ENCODE data around the gene CDK5RAP1. TPM values are rescaled to one million over a fixed set of nuclear protein-coding genes. Genes with fewer than 3 reads are reported as not detected.

Gene CDK5RAP1, protein sequence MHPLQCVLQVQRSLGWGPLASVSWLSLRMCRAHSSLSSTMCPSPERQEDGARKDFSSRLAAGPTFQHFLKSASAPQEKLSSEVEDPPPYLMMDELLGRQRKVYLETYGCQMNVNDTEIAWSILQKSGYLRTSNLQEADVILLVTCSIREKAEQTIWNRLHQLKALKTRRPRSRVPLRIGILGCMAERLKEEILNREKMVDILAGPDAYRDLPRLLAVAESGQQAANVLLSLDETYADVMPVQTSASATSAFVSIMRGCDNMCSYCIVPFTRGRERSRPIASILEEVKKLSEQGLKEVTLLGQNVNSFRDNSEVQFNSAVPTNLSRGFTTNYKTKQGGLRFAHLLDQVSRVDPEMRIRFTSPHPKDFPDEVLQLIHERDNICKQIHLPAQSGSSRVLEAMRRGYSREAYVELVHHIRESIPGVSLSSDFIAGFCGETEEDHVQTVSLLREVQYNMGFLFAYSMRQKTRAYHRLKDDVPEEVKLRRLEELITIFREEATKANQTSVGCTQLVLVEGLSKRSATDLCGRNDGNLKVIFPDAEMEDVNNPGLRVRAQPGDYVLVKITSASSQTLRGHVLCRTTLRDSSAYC
- 35.5 TPM for polyA plus RNA-seq (2013, experiment 1 of 2)
- 30.5 TPM for polyA plus RNA-seq (2013, experiment 2 of 2)

DNA sequence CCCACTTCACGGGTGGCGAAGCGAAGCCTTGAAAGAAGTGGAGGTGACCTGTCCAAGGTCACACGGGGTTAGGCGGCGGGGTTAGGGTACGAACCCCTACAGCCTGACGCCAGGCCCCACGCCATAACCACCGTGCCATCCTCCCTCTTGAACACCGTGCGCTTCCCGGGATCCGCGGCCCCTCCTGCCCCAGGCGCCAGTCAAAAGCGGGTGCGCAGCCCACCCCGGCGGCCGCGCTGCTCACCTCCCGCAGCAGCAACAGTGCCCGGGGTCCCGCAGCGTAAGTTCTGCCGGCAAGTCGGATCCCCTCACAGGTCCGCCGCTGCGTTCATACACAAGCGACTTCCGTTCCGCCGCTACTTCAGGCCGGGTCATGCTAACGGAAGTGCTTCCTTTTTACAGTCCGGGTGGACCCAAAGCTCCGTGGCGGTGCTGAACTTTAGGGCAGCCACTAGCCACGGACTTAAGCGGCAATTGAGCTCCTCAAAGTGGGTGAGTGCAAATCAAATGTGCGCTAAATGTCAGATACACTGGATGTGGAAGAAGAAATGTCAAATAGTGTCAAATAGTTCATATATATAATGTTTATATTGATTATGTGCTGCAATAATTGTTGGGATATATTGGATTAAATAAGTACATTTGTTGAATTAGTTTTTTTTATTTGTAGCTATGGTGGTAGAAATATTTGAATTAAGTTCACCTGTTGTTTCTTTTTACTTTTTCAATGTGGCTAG is at the start of gene CDK5RAP1:
Gene CDK5RAP1, minus strand, starts transcription at position 336 of the 737 bp plus-strand sequence. CDS start 4,455 bp downstream, outside the sequence.
- Histone ChIP-seq H3K27ac (ENCODE audit: low read depth, low read length, severe bottlenecking) (no peak within 1 kb of the TSS), H3K4me1 (ENCODE audit: control insufficient read depth, insufficient read depth, low read length, poor library complexity, severe bottlenecking) (no peaks in the 10 kb centered on the region), H3K4me3 (ENCODE audit: extremely low read depth, insufficient read depth, low read length, poor library complexity, severe bottlenecking) (peak within 1 kb of the TSS; percentile 69), H3K9me3 (ENCODE audit: control insufficient read depth, low read length) (no peaks in the 10 kb centered on the region), H3K36me3 (ENCODE audit: control insufficient read depth, insufficient read depth, low read length) (peaks cover 10% of the 10 kb centered on the region)
- WGBS, 2 experiments (ENCODE audit: insufficient coverage in 2 of 2) = 0 to 1% methylated on average over 36 of the region's 43 CpGs

DNA sequence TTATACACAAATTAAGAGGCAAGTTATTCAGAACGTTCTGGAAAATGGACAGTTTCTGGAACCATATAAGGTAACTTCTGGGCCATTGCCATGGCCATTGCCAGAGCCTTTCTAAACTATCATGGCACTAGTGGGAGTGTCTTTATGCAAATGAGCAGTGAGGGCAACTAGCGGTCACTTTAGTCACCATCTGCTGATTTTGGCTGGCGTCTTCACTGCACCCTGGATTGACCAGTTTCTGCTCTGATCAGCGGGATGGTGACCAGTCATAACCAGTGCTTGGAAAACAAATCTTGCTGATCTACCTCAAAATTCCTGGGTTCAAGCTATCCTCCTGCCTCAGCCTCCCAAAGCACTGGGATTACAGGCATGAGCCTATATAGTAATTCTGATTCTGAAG is 49.5 kb upstream of the CDK5RAP1 start:
- Histone ChIP-seq H3K4me3 (ENCODE audit: extremely low read depth, insufficient read depth, low read length, poor library complexity, severe bottlenecking) (no peak overlapping the region), H3K4me1 (ENCODE audit: control insufficient read depth, insufficient read depth, low read length, poor library complexity, severe bottlenecking) (no peaks in the 10 kb centered on the region), H3K9me3 (ENCODE audit: control insufficient read depth, low read length) (peaks cover 3% of the 10 kb centered on the region), H3K36me3 (ENCODE audit: control insufficient read depth, insufficient read depth, low read length) (no peaks in the 10 kb centered on the region), H3K27ac (ENCODE audit: low read depth, low read length, severe bottlenecking) (no peak overlapping the region)
- WGBS, 2 experiments (ENCODE audit: insufficient coverage in 2 of 2) = 82 to 86% methylated on average over 3 to 4 of the region's 4 CpGs

DNA sequence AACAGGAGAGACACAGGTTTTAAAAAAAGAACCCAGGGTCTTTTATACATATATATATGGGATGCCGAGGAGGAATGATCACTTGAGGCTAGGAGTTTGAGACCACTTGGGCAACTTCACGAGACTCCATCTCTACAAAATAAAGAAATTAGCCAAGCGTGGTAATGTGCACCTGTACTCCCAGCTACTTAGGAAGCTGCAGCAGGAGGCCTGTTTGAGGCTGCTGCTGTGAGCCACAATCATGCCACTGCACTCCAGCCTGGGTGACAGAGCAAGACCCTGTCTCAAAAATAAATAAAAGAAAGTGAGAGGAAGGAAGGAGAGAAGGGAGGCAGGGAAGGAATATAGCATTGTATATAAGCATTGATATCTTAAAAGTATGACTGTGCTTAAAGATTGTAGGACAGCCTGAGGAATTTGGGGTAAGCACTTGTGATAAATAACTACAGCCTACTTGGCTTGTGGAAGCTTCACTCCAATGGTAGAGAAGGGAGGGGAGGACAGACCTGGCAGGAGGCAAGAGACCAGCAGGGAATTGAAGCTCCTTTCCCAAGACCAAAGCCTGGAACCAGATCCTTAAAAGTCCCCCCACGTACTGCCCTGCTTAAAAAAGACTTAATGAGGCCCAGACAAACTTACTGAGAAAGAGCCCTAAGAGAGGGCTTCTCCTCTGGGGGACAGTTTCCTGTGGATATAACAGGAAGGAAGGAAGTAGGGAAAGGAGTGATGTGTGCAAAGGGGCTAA is 44.7 kb upstream of the CDK5RAP1 start:
- WGBS, 2 experiments (ENCODE audit: insufficient coverage in 2 of 2) = 84 to 100% methylated on average over 2 to 3 of the region's 4 CpGs
- Histone ChIP-seq H3K36me3 (ENCODE audit: control insufficient read depth, insufficient read depth, low read length) (no peaks in the 10 kb centered on the region), H3K27ac (ENCODE audit: low read depth, low read length, severe bottlenecking) (no peak overlapping the region), H3K4me1 (ENCODE audit: control insufficient read depth, insufficient read depth, low read length, poor library complexity, severe bottlenecking) (peaks cover 6% of the 10 kb centered on the region), H3K9me3 (ENCODE audit: control insufficient read depth, low read length) (peaks cover 3% of the 10 kb centered on the region), H3K4me3 (ENCODE audit: extremely low read depth, insufficient read depth, low read length, poor library complexity, severe bottlenecking) (no peak overlapping the region)

DNA sequence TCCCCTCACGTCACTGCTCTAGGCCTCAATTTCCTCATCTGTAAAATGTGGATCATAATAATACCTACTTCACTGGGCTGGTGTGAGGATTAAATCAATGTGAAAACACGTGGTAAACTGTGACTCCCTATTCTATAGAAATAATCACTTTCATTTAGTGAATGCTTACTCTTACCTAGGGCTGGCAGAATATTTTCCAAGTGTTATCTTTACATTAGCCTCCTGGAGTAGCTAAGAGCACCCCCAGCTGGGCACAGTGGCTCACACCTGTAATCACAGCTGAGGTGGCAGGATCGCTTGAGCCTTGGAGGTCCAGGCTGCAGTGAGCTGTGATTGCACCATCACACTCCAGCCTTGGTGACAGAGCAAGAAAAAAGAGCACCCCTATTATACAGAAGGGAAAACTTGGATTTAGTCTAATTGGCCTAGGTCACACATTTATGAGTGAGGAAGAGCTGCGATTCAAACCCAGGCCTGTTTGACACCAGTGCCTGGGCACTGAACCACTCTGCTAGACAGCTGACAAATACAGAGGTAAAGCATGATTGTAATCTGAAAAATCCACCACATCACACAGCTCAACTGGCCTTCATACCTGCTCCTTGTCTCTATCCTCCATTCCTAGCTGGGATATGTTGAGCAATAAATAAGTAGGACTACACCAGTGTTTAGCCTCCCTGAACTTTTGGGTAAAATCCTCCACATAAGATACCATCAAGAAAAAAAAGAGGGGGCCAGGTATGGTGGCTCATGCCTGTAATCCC is 43.7 kb upstream of the CDK5RAP1 start:
- Histone ChIP-seq H3K27ac (ENCODE audit: low read depth, low read length, severe bottlenecking) (no peak overlapping the region), H3K9me3 (ENCODE audit: control insufficient read depth, low read length) (peaks cover 3% of the 10 kb centered on the region), H3K4me1 (ENCODE audit: control insufficient read depth, insufficient read depth, low read length, poor library complexity, severe bottlenecking) (peaks cover 6% of the 10 kb centered on the region), H3K4me3 (ENCODE audit: extremely low read depth, insufficient read depth, low read length, poor library complexity, severe bottlenecking) (peak overlapping the region; percentile 44), H3K36me3 (ENCODE audit: control insufficient read depth, insufficient read depth, low read length) (no peaks in the 10 kb centered on the region)
- whole genome bisulfite sequencing, 2 experiments (ENCODE audit: insufficient coverage in 2 of 2) = 63 to 75% methylated on average over 2 of the region's 4 CpGs

DNA sequence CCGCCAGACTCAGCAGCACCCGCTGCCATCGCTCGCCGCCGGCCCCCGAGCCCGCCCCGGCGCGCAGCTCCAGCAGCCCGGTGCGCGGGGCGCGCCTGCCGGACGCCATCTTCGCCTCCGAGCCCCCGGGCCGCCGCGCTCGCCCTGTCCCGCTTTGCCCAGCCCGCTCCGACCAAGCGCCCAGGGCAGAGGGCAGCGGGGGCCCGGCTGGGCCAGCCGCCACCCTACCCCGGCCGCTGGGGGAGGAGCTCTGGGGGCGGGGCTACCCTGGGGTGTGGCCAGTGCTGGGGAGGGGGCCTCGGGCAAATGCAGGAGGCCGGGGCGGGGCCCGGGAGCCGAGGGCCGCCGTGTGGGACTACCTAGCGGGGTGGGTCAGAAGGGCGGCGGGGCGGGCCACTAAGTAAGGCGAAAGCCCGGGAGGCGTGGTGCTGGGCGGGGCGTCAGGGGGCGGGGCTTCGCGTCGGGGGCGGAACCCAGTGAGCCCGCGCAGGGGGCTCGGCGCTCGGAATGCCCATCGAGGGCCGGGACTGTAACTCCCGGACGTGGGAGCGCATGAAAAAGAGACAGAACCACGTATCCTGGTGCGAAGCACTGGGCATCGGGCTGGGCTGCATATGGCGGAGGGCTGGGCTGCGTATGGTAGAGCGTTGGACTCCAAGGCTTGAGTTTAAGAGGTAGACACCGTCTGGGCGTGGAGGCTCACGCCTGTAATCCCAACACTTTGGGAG is 42.4 kb upstream of the CDK5RAP1 start, which contains the start of gene SNTA1:
Gene SNTA1, minus strand, starts transcription at position 252 of the 728 bp plus-strand sequence. Its CDS starts 143 bp downstream, at position 109.
- Histone ChIP-seq H3K36me3 (ENCODE audit: control insufficient read depth, insufficient read depth, low read length) (no peaks in the 10 kb centered on the region), H3K9me3 (ENCODE audit: control insufficient read depth, low read length) (peaks cover 3% of the 10 kb centered on the region), H3K27ac (ENCODE audit: low read depth, low read length, severe bottlenecking) (peak within 1 kb of the TSS; percentile 41), H3K4me3 (ENCODE audit: extremely low read depth, insufficient read depth, low read length, poor library complexity, severe bottlenecking) (peak within 1 kb of the TSS; percentile 44), H3K4me1 (ENCODE audit: control insufficient read depth, insufficient read depth, low read length, poor library complexity, severe bottlenecking) (peaks cover 6% of the 10 kb centered on the region)
- 1% methylated on average over 50 to 63 of the region's 75 CpGs for WGBS, 2 experiments (ENCODE audit: insufficient coverage in 2 of 2)

DNA sequence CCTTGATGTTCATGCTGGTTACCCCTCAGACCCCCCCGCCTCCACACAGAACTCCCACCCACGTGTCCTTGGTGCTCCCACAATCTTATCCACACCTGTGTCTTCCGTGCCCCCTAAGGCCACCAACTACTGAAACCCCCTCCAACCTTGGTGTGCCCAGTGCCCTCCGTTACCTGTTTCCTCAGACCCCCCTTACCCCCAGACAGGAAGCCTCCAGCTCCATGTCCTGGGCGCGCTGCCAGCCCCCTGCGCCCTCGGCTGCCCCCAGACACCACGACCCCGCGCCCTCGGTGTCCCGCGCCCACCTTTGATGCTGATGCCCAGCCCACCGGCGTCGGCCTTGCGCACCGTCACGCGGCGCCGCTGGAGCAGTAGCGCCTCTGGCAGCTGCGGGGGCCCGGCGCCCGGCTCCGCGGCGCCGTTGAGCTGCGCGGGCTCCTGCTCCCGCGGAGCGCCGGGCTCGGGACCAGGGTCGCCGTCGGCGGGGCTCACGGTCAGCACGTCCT is 41.7 kb upstream of the CDK5RAP1 start:
- Histone ChIP-seq H3K27ac (ENCODE audit: low read depth, low read length, severe bottlenecking) (no peak overlapping the region), H3K9me3 (ENCODE audit: control insufficient read depth, low read length) (no peaks in the 10 kb centered on the region), H3K4me1 (ENCODE audit: control insufficient read depth, insufficient read depth, low read length, poor library complexity, severe bottlenecking) (peaks cover 6% of the 10 kb centered on the region), H3K36me3 (ENCODE audit: control insufficient read depth, insufficient read depth, low read length) (no peaks in the 10 kb centered on the region), H3K4me3 (ENCODE audit: extremely low read depth, insufficient read depth, low read length, poor library complexity, severe bottlenecking) (peak overlapping the region; percentile 44)
- 3 to 4% methylated on average over 27 to 45 of the region's 45 CpGs for WGBS, 2 experiments (ENCODE audit: insufficient coverage in 2 of 2)

DNA sequence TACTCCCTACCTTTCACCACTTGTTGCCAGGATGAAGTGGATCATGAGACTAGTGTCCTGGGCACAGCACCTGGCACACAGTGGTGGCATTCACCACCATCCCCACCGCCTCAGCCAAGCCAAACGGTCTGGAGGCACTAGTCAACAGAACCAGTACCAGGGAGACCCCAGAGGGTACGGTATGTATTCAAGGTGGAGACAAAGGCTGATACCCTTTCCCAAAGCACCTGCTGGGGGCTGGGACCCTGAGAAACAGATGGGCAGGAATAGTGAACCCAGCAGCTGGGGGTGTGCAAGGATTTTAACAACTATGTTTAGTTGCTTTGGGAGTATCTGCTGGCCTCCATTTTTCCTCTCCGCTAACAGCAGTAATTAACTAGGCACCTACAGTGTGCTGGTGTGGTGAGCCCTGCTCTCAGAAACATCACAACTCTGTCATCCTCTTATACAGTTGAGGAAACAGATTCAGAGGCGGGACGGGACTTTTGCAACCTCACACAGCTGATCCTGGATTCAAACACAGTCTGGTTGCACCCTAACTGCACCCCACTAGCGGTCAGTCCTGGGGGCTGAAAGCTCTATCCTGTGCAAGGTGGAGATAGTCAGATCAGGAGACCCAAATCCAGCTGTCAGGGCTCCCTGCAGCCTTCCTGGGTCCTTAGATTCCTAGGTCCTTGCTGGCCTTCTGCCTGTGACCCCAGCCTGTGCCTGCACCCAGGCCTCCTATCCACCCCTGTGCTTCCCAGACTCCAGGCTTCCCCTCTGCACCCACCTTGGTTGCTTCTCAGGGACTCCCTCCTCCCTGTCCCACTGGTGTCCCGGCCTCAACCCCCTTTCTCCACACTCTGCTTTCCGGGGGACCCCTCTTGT is 41.1 kb upstream of the CDK5RAP1 start:
- Histone ChIP-seq H3K27ac (ENCODE audit: low read depth, low read length, severe bottlenecking) (no peak overlapping the region), H3K4me3 (ENCODE audit: extremely low read depth, insufficient read depth, low read length, poor library complexity, severe bottlenecking) (peak overlapping the region; percentile 44)
- 86 to 89% methylated on average over 8 to 9 of the region's 9 CpGs for WGBS, 2 experiments (ENCODE audit: insufficient coverage in 2 of 2)

DNA sequence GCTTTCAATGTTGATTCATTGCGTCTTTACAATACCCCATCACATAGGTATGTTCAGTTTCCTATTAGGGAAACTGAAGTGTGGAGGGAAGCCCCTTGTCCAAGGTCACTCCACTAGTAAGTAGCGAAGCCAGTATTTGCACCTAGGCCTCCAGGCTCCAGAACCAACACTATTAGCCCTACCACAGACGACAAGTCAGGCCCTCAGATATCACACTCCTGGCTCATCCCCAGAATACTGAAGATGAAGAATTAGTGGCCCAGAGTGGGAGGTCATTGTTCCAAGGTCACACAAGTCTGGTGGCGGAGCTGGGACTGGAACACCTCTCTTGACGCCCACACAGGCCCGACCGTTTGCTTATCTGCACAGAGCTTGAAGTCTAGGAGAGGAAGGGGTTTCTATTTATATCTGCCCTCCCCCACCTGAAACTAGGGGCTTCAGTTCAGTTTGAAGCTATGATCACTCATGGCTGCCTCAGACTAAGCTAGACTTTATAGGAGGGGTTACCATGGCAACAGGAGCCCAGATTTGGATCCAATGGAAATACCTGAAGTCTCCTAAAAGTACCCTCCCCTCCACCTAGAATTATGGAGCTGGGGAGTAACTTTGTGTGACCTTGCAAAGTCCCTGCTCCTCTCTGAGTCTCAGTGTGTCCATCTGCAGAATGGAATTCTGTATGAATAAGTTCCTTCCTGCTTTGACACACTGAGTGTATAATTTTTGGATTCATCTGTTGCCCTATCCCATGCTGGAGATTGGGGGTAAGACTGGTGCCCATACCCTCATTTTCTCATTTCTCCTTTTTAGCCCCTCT is 40.0 kb upstream of the CDK5RAP1 start:
- H3K4me3 ChIP-seq (ENCODE audit: extremely low read depth, insufficient read depth, low read length, poor library complexity, severe bottlenecking) = no peak overlapping the region
- no peak overlapping the region for H3K27ac ChIP-seq (ENCODE audit: low read depth, low read length, severe bottlenecking)
- peaks cover 6% of the 10 kb centered on the region for H3K4me1 ChIP-seq (ENCODE audit: control insufficient read depth, insufficient read depth, low read length, poor library complexity, severe bottlenecking)
- no peaks in the 10 kb centered on the region for H3K9me3 ChIP-seq (ENCODE audit: control insufficient read depth, low read length)
- 83% methylated on average over 1 of the region's 7 CpGs; no CpG with 5 or more reads in 1 of the 2 experiments for WGBS, 2 experiments (ENCODE audit: insufficient coverage in 2 of 2)
- no peaks in the 10 kb centered on the region for H3K36me3 ChIP-seq (ENCODE audit: control insufficient read depth, insufficient read depth, low read length)

More for the DNA sequence above, 41.1 kb upstream of the CDK5RAP1 start:
- Histone ChIP-seq H3K36me3 (ENCODE audit: control insufficient read depth, insufficient read depth, low read length) (no peaks in the 10 kb centered on the region), H3K4me1 (ENCODE audit: control insufficient read depth, insufficient read depth, low read length, poor library complexity, severe bottlenecking) (peaks cover 6% of the 10 kb centered on the region), H3K9me3 (ENCODE audit: control insufficient read depth, low read length) (no peaks in the 10 kb centered on the region)
